HepG2 (cell line): ENCODE measurements around the gene FHIT. TPM values are rescaled to one million over a fixed set of nuclear protein-coding genes. Genes with fewer than 3 reads are reported as not detected.

Experiments used
- ATAC-seq: fragments of 200-7000 bp; cut with Tn5 transposase; 3 replicates; pipeline ENCODE4 v1.9.1; 2020; ENCODE audit warnings: mild to moderate bottlenecking, moderate library complexity
- BruUV-seq: library from RNA; stranded (reverse); fragments of 400-500 nt; replicated peaks from 2 replicates; lab custom pipeline; 2021; lab: Mats Ljungman, UMichigan
- CTCF ChIA-PET: fragments of 300-600 bp; formaldehyde crosslinking; extraction: SDS; loops from one replicate; lab custom pipeline; 2021; ENCODE audit warnings: low total read pairs, inconsistent platforms, low intra/inter-chr PET ratio; lab: Yijun Ruan, JAX
- POLR2A ChIA-PET: fragments of 350-600 bp; sonication (Branson Sonifier 250); formaldehyde crosslinking; loops from one replicate; lab custom pipeline; 2020; ENCODE audit warnings: antibody characterized with exemption, inconsistent platforms; lab: Yijun Ruan, JAX
- DNase-seq: peaks from one replicate; pipeline ENCODE4 v3.0.0-alpha.2; 2015; ENCODE audit warnings: low spot score
- FAIRE-seq: peaks from 3 replicates; lab custom pipeline; 2011; peaks lifted over from hg19 to GRCh38; lab: Jason Lieb, UNC
- H2AFZ ChIP-seq: one replicate; pipeline ENCODE4 v1.6.1; 2011; ENCODE audit warnings: low read length, inconsistent platforms
- H3K27ac ChIP-seq: fragments of 300-600 bp; 3 replicates; pipeline ENCODE4 v1.8.0; 2011; ENCODE audit warnings: mixed run types, mild to moderate bottlenecking, mixed read lengths, low read length, inconsistent platforms; ENCODE audit not compliant: insufficient read depth; ENCODE audit errors: extremely low read length
- H3K27me3 ChIP-seq, 2 experiments: fragments of 200-600 bp in 1 of 2; 2 replicates in 1 of 2; 3 replicates in 1 of 2; pipeline versions ENCODE4 v1.6.0 to v1.8.0; 2011; ENCODE audit warnings: low read length in 2 of 2, mild to moderate bottlenecking in 2 of 2, moderate library complexity in 2 of 2, inconsistent platforms in 1 of 2; ENCODE audit not compliant: insufficient read depth in 2 of 2, control insufficient read depth in 1 of 2
- H3K36me3 ChIP-seq, 2 experiments: fragments of 200-600 bp in 1 of 2; replicated peaks in 1 of 2; 2 replicates in 1 of 2; 3 replicates in 1 of 2; pipeline versions ENCODE4 v1.5.1 to v1.8.0; 2011; ENCODE audit warnings: low read length in 2 of 2, inconsistent platforms in 1 of 2; ENCODE audit not compliant: insufficient read depth in 2 of 2, control insufficient read depth in 1 of 2
- H3K4me1 ChIP-seq: 2 replicates; pipeline ENCODE4 v1.5.1; 2012; ENCODE audit warnings: low read length, inconsistent platforms; ENCODE audit not compliant: insufficient read depth
- H3K4me2 ChIP-seq: 2 replicates; pipeline ENCODE4 v1.6.0; 2011; ENCODE audit warnings: low read depth, low read length, inconsistent platforms
- H3K4me3 ChIP-seq, 3 experiments: fragments of 200-600 bp in 1 of 3; sonication (generic), shearing (Covaris generic) in 1 of 3; replicated peaks in 1 of 3; 2 replicates each; pipeline ENCODE4 v1.5.1; 2011 to 2016; ENCODE audit warnings: low read length in 3 of 3, inconsistent platforms in 2 of 3, low read depth in 2 of 3, mild to moderate bottlenecking in 2 of 3, control low read depth in 1 of 3, mixed read lengths in 1 of 3; ENCODE audit not compliant: insufficient read depth in 1 of 3
- H3K79me2 ChIP-seq: one replicate; pipeline ENCODE4 v1.6.1; 2011; ENCODE audit warnings: low read length, inconsistent platforms; ENCODE audit not compliant: insufficient read depth
- H3K9ac ChIP-seq: 2 replicates; pipeline ENCODE4 v1.6.0; 2011; ENCODE audit warnings: mild to moderate bottlenecking, low read depth, low read length, inconsistent platforms; ENCODE audit not compliant: insufficient read depth
- H3K9me3 ChIP-seq: 2 replicates; pipeline ENCODE4 v1.5.1; 2012; ENCODE audit warnings: mild to moderate bottlenecking, low read length
- H4K20me1 ChIP-seq: 2 replicates; pipeline ENCODE4 v1.6.0; 2011; ENCODE audit warnings: inconsistent platforms, mild to moderate bottlenecking, low read length, moderate library complexity; ENCODE audit not compliant: insufficient read depth
- ASH2L ChIP-seq: fragments of 300-600, 200-600 bp; sonication (generic); IDR thresholded peaks from 2 replicates; pipeline ENCODE4 v1.7.0; 2017; ENCODE audit warnings: low read depth, mild to moderate bottlenecking, moderate library complexity, mixed read lengths, low read length; ENCODE audit not compliant: insufficient read length
- BORCS8-MEF2B ChIP-seq: sonication (generic); formaldehyde crosslinking; IDR thresholded peaks from 2 replicates; pipeline ENCODE4 v1.8.0; 2022; ENCODE audit warnings: mild to moderate bottlenecking, missing genetic modification reagents
- FOXO1 ChIP-seq: sonication (generic); formaldehyde crosslinking; IDR thresholded peaks from 2 replicates; pipeline ENCODE4 v1.4.0; 2020; ENCODE audit warnings: missing genetic modification reagents
- HNRNPLL ChIP-seq: fragments of 200-400 bp; formaldehyde crosslinking; IDR thresholded peaks from 2 replicates; pipeline ENCODE4 v1.6.1; 2017; ENCODE audit warnings: mild to moderate bottlenecking, low read depth, low read length; ENCODE audit not compliant: poor library complexity, severe bottlenecking
- MIER3 ChIP-seq: IDR thresholded peaks from 2 replicates; pipeline ENCODE4 v1.6.1; 2016; ENCODE audit warnings: missing compliant biosample characterization, borderline replicate concordance
- NFYB ChIP-seq: sonication (generic); formaldehyde crosslinking; IDR thresholded peaks from 2 replicates; pipeline ENCODE4 v1.4.0; 2020; ENCODE audit warnings: missing genetic modification reagents
- RARA ChIP-seq: IDR thresholded peaks from 2 replicates; pipeline ENCODE4 v1.6.1; 2016; ENCODE audit warnings: missing genetic modification reagents, missing compliant biosample characterization
- REXO4 ChIP-seq: sonication (generic); formaldehyde crosslinking; IDR thresholded peaks from 2 replicates; pipeline ENCODE4 v1.8.0; 2022; ENCODE audit warnings: missing genetic modification reagents, mild to moderate bottlenecking, borderline replicate concordance
- SALL2 ChIP-seq: sonication (generic); formaldehyde crosslinking; IDR thresholded peaks from 2 replicates; pipeline ENCODE4 v1.8.1; 2023; ENCODE audit warnings: mild to moderate bottlenecking, missing genetic modification reagents, inconsistent platforms
- SNAI1 ChIP-seq: sonication (generic); formaldehyde crosslinking; IDR thresholded peaks from 2 replicates; pipeline ENCODE4 v1.5.0; 2020; ENCODE audit warnings: mild to moderate bottlenecking, missing genetic modification reagents, borderline replicate concordance
- SP140L ChIP-seq: sonication (generic); formaldehyde crosslinking; IDR thresholded peaks from 2 replicates; pipeline ENCODE4 v1.4.0; 2020; ENCODE audit warnings: missing genetic modification reagents, borderline replicate concordance
- ZBTB38 ChIP-seq: sonication (generic); formaldehyde crosslinking; IDR thresholded peaks from 2 replicates; pipeline ENCODE4 v1.5.1; 2020; ENCODE audit warnings: mild to moderate bottlenecking, missing genetic modification reagents
- ZBTB7A ChIP-seq: sonication (generic); formaldehyde crosslinking; IDR thresholded peaks from 2 replicates; pipeline ENCODE4 v1.8.0; 2022; ENCODE audit warnings: mild to moderate bottlenecking, missing genetic modification reagents
- ZNF710 ChIP-seq: sonication (generic); formaldehyde crosslinking; IDR thresholded peaks from 2 replicates; pipeline ENCODE4 v1.5.0; 2020; ENCODE audit warnings: mild to moderate bottlenecking, missing genetic modification reagents, borderline replicate concordance
- WGBS: methylation state at CpG from one replicate; pipeline ENCODE4 v1.1.6; 2017; ENCODE audit warnings: low lambda C conversion rate; 5-methylcytosine and 5-hydroxymethylcytosine counted together
- in situ Hi-C: cut with HindIII; loops from 2 replicates; pipeline ENCODE4 v1.10.0; 2017; ENCODE audit warnings: low pct_unique_long_range_greater_than_20kb; ENCODE audit not compliant: extremely low pct_ligation_motif_present
- intact Hi-C: fragments of 100-400 bp; cut with micrococcal nuclease; formaldehyde crosslinking; loops from one replicate; pipeline ENCODE4 v1.10.0; 2022; ENCODE audit not compliant: unreplicated experiment
- polyA plus RNA-seq, 8 experiments: library from polyadenylated mRNA; depleted of rRNA in 3 of 8; stranded (reverse) in 7 of 8; unstranded in 1 of 8; fragments of >200 nt; fragmentation: Illumina TruSeq in 4 of 8; extraction: Trizol in 4 of 8; gene quantifications; 2 replicates each; pipeline versions ENCODE4 v1.2.1 to v1.2.3, GENCODE V29; 2011 to 2016; ENCODE audit warnings: low read depth in 4 of 8, missing spikeins in 1 of 8, mixed read lengths in 1 of 8; ENCODE audit not compliant: insufficient read depth in 1 of 8
- total RNA-seq, 5 experiments: library from RNA; depleted of rRNA; stranded (reverse); fragments of >200 nt; fragmentation: Illumina TruSeq; extraction: Trizol; gene quantifications; 2 replicates each; pipeline ENCODE4 v1.2.3, GENCODE V29; 2016; ENCODE audit warnings: low read depth in 1 of 5
- TF ChIP-seq, protein P1 (sequence below): sonication (generic); formaldehyde crosslinking; IDR thresholded peaks from 2 replicates; pipeline ENCODE4 v1.4.0; 2020; ENCODE audit warnings: missing genetic modification reagents
- TF ChIP-seq, protein P2 (sequence below): sonication (generic); formaldehyde crosslinking; IDR thresholded peaks from 2 replicates; pipeline ENCODE4 v1.4.0; 2020; ENCODE audit warnings: missing genetic modification reagents

Gene FHIT
- total and polyA plus RNA-seq, 2 of the 13 experiments (the other 11 are each of a cell fraction or from before 2014, with no cell fraction given) = 4.0 to 4.6 TPM

- no peak overlapping the region for H3K4me3 ChIP-seq
- CTCF ChIA-PET = no interaction called here
- H2AFZ ChIP-seq = no peak overlapping the region
- H4K20me1 ChIP-seq = no peaks in the 10 kb centered on the region
- WGBS = 3% methylated on average over 2 of the region's 2 CpGs
- DNase-seq = no peak
- no peak overlapping the region for H3K27ac ChIP-seq
- no TSS peak for BruUV-seq
- no peak overlapping the region for H3K9ac ChIP-seq
- H3K36me3 ChIP-seq = no peaks in the 10 kb centered on the region
- H3K27me3 ChIP-seq = no peaks in the 10 kb centered on the region
- in situ Hi-C loops = no loop called here
- no peaks in the 10 kb centered on the region for H3K79me2 ChIP-seq
- TF ChIP-seq ZBTB38 (no peak), SALL2 (no peak), RARA (CRISPR knock-in tag) (no peak), HNRNPLL (no peak), ZBTB7A (no peak), MIER3 (CRISPR knock-in tag) (no peak), ASH2L (no peak), ZNF710 (CRISPR knock-in tag) (no peak), BORCS8-MEF2B (CRISPR knock-in tag) (no peak), SP140L (CRISPR knock-in tag) (no peak), SNAI1 (CRISPR knock-in tag) (no peak), NFYB (CRISPR knock-in tag) (no peak), FOXO1 (no peak), REXO4 (CRISPR knock-in tag) (no peak)
- TF ChIP-seq, protein P1, sequence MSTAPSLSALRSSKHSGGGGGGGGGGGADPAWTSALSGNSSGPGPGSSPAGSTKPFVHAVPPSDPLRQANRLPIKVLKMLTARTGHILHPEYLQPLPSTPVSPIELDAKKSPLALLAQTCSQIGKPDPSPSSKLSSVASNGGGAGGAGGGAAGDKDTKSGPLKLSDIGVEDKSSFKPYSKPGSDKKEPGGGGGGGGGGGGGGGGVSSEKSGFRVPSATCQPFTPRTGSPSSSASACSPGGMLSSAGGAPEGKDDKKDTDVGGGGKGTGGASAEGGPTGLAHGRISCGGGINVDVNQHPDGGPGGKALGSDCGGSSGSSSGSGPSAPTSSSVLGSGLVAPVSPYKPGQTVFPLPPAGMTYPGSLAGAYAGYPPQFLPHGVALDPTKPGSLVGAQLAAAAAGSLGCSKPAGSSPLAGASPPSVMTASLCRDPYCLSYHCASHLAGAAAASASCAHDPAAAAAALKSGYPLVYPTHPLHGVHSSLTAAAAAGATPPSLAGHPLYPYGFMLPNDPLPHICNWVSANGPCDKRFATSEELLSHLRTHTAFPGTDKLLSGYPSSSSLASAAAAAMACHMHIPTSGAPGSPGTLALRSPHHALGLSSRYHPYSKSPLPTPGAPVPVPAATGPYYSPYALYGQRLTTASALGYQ (CRISPR knock-in tag) = no peak
- TF ChIP-seq, protein P2, sequence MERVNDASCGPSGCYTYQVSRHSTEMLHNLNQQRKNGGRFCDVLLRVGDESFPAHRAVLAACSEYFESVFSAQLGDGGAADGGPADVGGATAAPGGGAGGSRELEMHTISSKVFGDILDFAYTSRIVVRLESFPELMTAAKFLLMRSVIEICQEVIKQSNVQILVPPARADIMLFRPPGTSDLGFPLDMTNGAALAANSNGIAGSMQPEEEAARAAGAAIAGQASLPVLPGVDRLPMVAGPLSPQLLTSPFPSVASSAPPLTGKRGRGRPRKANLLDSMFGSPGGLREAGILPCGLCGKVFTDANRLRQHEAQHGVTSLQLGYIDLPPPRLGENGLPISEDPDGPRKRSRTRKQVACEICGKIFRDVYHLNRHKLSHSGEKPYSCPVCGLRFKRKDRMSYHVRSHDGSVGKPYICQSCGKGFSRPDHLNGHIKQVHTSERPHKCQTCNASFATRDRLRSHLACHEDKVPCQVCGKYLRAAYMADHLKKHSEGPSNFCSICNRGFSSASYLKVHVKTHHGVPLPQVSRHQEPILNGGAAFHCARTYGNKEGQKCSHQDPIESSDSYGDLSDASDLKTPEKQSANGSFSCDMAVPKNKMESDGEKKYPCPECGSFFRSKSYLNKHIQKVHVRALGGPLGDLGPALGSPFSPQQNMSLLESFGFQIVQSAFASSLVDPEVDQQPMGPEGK (CRISPR knock-in tag) = no peak
- TF ChIP-seq, all 625 proteins: peak for 0
- Histone ChIP-seq H3K4me1 (peaks cover 5% of the 10 kb centered on the region), H3K9me3 (peaks cover 1% of the 10 kb centered on the region; the same call in 1 of the 2 replicates), H3K4me2 (no peak overlapping the region)
- POLR2A ChIA-PET = no interaction called here
- ATAC-seq = no peak
- FAIRE-seq = no peak
- intact Hi-C loops = no loop called here
Measured at GRCh38 chr3:60238550-60238949, 1012.7 kb downstream of the FHIT start.
